Fibroblast of skin of back (primary cell): Measurements from ENCODE around the gene CHST5.
"Not testable (repeated sequence)": the region's sequence is repeated elsewhere in the genome, so short reads cannot be mapped to it uniquely, and the experiment has no call there.

Experiments used
- DNase-seq: peaks from one replicate; pipeline ENCODE4 v3.0.0-alpha.2; 2013

The CHST5 gene

DNA sequence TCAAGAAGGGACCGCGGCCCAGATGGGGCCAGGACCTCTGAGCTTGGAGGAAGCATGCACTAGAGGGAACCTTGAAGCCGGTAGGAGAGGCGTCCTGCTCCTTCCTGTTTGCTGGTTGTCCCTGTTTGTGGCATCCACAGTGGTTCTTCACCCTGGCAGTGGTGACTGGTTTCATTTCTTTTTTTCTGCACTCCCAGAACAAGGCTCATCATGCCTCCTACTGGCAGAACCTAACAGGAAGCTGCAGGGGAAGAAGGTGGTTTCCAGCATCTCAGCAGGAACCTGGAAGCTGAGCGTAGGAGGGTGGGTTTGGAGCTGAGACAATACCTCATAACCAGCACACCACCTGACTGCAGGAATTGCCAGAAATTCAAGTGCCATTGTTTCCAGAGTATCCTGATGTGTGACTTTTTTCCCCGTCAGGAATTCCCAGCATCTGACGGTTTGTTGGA is 14.3 kb upstream of the CHST5 start:
- no peak for DNase-seq

DNA sequence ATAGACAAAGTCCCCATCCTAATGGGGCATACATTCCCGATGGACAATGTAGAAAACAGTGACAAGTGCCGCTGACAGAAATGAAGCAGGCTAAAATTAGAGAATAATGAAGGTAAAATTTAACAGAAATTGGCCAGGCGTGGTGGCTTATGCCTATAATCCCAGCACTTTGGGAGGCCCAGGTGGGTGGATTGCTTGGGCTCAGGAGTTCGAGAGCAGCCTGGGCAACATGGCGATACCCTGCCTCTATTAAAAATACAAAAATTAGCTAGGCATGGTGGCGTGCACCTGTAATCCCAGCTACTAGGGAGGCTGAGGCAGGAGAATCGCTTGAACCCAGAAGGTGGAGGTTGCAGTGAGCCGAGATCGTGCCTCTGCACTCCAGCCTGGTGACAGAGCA is 12.5 kb upstream of the CHST5 start:
- DNase-seq: not testable (repeated sequence)

DNA sequence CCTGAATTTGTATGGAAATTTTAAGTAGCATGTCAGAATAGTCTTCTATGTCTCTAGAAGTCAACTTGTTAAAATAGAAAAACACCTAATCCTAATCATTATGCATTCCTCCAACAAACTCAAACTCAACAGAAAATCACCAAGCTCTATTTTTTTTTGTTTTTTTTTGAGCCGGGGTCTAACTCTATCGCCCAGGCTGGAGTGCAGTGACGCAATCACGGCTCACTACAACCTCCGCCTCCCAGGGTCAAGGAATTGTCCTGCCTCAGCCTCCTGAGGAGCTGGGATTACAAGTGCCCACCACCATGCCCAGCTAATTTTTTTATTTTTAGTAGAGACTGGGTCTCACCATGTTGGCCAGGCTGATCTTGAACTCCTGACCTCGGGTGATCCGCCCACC is 10.4 kb upstream of the CHST5 start:
- no peak for DNase-seq

DNA sequence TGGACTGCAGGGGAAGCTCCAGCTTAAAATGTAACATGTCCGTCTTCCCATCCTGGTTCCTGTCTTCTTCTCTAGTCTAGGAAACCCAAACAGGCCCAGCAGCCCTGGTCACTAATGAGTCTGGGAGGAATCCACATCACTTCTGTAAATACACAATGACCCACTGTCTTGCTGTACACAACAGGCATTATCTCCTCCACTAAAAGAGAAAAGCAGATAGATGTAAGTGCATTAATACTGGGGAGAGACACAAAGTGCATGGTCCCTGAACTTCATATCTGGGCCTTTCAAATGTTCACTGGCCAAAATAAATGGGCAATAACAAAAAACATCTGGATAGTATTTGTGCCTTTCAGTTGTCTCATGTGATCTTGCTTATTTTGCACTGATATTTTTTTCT is 10.0 kb upstream of the CHST5 start:
- DNase-seq: not testable (repeated sequence)

DNA sequence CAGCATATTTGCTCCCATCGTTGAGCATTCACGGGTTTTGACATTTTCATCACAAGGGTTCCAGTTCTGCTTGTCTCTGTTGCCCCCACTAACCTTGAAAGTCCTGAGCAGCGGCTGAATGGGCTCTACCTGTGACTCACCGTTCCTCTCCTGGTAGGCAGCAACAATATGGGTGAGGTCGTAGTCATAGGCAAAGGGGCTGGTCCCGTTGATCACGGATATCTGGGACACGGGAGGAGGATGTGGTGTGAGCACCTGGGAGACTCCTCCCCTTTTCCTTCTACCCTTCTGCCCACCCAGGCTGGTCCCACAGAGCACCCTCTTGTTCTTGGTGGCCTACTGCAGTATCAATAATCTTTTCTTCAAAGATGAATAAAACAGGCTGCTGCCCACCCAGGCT is 6.6 kb upstream of the CHST5 start:
- DNase-seq: not testable (repeated sequence)

DNA sequence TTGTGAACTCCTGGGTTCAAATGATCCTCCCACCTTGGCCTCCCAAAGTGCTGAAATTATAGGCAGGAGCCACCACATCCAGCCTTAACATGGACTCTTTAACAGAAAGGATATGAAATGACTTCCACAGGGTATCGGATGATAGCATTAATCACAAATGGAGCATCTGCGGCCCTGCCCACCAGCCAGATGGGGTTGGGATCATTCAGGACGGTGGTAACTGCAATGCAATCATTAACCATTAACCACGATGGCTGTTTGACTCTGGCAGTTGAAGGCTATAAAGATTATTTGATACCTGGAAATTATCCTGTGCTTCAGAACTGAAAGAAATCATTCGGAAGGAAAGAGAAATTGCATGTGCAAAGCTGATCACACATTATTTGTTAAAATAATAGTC is 5.3 kb upstream of the CHST5 start:
- DNase-seq: no peak

DNA sequence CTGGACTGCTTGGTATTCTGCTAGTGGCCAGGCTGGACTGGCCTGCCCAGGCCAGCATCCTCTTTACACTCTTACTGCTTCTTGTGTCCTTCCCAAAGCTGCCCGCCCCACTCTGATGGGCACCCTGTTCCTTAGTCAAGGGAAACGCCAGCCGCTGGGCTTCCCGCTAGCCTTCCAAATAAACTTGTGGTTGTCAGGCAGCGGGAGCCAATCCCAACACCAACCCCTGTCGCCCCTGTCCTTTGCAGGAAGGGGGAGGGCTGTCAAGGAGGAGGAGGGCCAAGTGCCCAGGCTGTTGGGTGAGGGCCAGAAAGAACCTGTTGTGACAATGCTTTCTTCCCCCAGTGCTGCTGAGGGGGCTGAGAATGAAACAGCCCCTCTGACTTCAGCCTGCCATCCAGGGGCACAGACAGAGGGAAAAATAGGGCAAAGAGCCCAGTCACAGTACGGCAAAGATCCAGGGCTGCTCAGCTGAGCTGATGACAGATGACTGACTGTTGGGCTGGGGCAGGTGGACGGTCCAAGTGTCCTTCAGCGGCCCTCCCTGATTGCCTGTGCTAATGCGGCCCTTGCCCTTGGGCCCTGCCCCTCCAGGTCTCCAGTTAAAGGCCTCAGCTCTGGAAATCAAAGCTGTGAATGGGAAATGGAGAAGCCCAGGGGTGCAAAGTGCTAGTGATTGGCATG is 3.1 kb upstream of the CHST5 start:
- not testable (repeated sequence) for DNase-seq

DNA sequence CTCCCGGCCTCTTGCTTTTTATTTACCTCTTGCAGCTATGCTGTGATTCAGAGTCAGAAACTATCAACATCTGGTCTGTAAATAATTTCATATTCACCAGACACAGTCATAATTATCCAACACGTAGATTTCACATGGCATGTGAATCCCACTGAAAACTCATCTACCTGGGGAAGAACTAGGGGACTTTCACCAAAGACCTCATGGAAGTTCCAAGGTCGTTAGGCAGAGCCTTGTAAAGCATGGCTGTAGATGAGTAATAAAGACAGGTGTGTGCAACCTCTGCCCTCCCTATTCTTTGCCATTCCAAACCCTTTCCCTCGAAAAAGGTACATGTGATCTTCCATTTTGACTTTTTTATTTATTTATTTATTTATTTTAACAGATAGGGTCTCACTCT is 1.9 kb upstream of the CHST5 start:
- DNase-seq: no peak

DNA sequence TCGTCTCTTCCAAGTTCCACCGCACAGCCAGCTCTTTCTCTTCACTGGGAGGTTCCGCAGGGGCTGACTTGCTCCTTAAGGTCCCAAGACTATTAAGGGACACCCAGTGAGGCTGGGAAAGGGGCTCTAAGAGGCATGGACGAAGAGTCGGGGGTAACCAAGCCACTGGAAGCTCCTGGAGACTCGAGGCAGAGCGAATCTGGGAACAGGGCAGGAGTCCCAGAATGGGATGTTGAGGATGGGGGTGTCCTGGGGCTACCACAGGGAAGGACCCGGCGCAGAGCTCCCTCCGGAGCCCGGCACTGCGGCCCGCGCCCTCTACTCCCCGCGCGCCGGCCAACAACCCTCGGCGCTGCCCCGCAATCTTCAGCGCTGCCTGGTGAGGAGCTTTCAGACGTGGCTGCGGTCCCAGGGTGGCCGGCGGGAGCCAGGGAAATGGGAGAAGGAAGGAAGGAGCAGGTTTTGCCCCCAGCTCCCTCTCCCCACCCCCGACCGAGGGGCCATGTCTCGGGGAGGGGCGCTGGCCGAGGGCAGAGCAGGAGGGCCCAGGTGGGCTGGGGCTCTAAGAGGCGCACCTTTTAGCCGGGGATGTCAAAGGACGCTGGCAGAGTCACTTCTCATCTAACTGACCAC is 581 bp downstream of the CHST5 start:
- DNase-seq: no peak

DNA sequence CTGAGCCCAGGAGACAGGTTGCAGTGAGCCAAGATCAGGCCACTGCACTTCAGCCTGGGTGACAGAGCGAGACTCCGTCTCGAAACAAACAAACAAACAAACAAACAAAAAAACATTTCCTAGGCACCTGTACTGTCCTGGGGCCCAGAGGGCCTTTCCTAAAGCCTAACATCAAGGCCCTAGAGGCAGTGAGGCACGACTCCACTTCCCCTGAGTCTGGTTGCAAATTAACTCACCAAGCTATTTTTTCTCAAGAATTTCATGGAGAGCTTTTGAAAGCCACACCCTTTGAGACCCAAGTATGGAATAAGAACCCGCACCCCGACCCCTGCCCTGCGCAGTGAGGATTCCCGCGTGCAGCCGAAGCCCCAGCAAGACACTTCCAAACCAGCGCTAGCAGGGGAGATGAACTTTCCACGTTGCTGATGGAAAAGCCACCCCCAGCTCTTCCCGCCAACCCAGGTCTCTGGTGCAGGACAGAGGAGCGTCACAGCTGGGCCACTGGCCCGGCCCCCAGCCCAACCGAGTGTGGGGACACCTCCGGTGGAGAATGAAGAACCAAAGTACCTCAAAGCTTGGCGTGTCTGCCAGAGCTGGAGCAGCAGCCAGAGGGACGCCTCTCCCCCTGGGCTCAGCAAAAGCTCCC is 1.2 kb downstream of the CHST5 start:
- DNase-seq: no peak

DNA sequence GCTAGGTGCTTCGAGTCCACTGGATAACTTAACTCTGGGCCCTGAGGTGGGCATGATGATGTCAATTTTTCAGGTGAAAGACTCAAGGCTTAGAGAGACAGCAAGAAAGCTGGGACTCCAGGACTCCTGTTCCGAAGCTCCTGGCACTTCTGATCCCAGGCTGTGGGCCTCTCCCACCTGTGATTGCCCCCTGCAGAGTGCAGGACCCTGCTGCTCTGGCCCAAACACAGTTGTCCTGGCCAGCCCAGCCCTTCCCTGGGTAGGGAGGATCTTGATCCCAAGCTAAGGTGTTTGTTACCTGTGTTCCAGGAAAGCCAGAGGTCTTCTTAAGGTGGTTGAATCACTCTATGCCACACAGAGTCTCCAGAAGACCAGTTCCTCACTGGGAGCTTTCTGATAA is 3.1 kb downstream of the CHST5 start:
- no peak for DNase-seq

DNA sequence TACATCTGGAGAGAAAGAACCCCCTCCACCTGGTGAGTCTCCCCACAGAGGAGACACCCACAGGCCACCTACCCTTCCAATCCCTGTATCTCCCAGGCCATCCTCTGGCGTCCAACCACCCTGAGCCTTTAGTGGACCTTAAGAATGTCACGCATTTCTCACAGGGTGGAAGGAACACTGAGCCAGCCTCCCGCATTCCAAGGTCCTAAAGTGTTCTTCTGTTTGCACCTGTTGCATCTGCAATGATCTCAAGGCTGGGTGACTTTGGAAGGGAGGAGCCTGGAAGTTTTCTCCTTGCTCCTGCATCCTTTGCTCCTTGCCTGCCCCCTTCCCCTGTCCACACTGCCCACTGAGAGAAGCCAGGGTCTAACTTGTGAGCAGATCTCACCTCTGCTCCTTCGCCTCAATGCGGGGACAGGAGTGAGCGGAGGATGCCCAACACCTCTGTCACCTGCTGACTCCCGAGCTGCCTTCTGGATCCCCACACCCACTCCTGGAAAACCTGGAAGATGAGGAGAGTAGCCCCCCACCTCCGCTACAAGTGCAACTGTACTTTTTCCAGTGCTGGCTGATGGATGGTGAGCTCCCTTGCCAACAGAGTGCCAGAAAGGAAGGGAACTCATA is 3.7 kb downstream of the CHST5 start:
- DNase-seq: no peak

DNA sequence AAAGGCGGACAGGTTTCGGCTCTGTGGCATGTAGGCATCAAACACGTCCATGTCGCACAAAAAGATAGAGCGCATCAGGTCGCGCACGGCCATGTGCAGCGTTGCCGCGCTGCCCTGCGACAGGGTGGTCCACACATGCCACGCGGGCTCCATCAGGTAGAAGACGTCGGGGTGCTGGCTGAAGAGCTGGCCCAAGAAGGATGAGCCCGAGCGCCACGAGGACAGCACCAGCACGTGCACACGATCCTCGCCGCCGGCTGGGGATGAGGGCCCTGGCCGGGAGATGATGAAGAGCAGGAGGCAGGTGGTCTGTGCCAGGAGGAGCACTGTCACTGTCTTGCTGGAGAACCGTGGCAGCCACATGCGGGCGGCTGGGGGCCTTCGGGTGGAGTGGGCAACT is 5.9 kb downstream of the CHST5 start:
- DNase-seq: no peak

DNA sequence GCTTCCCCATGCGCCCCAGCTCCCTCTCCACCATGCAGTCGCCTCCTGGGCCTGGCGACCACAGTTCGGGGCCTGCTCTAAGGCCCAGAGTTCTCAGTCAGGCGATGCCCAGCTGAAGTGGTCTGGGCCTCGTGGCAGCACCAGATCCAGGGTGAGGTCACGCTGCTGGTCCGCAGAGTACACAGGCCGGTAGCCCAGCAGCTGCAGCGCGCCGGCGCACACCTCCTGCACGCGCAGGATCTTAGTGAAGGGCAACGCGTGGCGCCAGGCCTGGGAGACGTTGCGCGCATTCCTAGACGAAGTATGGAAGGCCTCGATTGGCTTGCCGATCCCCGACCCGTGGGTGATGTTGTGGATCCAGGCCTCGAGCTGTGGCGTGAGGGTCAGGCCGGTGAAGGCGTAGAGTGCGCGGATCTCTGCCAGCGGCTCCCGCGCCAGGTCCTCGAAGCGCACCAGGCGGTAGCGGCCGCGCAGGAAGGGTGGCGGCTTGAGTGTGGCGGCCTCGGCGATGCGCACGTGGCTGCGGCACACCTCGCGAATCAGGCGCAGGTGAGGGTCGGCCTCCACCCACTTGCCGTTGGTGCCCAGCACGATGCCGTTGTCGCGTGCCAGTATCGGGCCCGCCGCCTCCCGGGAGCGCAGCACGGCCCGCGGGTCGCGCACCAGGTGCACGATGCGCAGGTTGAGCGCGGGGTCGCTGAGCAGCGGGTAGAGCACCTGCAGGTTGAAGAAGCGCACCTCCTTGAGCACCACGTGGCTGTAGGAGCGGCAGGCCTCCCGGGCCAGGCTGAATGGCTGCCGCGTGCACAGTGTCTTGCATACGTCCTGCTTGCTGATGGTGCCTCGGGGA is 6.6 kb downstream of the CHST5 start:
- no peak for DNase-seq

DNA sequence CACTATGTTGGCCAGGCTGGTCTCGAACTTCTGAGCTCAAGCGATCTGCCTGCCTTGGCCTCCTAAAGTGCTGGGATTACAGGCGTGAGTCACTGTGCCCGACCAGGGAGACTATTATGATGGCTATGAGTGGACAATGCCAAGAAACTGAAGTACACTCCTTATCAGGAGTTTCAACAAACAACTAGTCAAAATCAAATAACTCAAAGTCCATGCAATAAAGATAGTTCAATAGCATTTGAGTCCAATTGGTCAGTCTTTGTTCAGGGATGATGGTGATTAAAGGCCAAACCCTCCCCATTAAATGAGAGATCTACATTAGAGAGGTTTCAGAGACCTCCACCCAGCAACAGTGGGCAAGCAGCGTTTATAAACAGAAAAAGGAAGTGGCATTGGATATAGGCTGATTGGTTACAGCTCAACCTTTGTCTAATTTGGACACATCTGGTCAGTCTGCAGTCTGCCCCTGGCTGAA is 8.0 kb downstream of the CHST5 start:
- no peak for DNase-seq

DNA sequence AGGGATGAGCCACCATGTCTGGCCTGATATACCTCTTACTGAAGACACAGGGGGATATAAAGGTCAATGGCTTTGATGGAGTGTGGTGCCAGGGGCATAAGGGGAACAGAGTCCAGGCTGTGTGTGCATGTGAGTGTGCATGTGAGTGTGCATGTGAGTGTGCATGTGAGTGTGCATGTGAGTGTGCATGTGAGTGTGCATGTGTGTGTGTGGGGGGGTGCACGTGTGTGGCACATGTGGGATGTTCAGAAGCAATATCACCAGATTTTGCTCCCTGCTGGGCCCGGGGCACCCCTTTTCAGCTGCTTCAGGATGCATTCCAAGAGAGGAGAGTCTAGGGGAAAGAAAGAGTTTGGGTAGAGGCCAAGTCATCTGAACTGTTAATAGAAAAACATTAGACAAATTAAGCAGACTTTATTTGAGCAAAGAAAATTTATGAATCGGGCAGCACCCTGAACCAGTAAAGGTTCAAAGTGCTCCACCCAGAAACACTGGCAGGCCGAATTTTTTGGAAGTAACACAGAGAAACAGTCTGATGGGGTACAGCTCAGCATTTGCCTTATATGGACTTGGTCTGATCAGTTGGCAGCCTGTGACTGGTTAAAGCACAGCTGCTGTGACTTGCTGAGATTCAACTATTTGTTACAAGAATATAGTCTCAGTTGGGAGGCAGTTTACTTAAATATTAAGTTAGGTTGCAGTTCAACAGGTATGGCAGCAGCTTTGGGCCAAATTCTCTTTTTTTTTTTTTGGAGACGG is 9.7 kb downstream of the CHST5 start:
- no peak for DNase-seq

DNA sequence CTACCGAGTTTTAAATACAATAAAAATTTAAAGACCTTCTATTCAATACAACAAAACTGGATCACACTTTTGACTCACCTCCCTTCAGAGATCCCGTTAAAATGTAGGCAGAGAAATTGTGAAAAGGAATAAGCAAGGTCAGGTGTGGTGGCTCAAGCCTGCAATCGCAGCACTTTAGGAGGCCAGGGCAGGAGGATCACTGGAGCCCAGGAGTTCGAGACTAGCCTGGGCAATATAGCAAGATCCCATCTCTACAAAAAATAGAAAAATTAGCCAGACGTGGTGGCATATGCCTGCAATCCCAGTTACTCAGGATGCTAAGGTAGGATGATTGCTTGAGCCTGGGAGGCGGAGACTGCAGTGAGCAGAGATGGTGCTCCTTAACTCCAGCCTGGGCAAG is 16.7 kb downstream of the CHST5 start:
- DNase-seq: no peak

DNA sequence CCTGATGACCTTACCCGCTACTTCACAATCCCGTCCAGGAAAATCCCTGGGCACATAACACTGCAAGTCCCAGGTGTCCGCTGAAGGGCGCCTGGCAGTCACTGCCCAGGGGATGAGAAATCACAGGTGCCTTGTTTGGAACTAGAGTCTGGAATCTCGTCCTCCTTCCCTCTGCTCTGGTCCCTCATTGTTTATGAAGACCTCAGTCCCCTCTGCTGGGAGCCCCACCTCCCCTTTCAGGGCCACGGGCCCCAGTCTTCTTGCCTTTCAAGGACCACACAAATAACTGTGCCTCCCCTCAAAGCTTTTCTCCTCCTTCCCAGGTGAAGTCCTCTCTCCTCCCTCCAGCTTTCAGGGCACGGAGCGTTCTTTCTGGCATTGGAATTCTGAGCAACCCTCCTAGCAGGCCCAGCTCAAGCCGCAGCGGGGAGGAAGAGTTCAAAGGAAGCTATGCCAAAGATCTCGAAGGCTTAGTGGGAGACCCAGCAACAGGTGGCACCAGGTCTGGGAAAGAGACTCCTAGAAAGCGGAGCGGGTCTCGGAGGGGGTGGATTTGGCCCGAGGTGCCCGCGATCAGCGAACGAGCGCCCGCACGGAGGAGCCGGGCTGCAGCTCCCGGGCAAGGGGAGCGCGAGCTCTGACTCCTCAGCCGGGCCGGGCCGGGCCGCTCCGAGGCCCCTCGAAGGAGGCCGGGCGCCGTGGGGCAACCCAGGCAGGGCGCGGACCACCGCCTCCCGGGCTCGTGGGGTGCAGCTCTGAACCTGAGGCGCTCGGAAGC is 19.5 kb downstream of the CHST5 start:
- DNase-seq: not testable (repeated sequence)

DNA sequence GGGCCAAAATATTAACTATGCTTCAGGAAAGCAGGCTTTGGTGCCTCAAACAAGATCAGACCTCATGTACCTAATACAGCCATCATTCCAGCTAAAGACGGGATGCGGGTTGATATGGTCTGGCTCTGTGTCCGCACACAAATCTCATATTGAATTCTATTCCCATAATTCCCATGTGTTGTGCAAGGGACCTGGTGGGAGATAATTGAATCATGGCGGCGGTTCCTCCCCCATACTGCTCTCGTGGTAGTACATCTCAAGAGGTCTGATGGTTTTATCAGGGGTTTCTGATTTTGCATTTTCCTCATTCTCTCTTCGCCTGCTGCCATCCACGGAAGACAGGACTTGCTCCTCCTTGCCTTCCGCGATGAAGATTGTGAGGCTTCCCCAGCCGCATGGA is 21.6 kb downstream of the CHST5 start:
- DNase-seq: no peak

DNA sequence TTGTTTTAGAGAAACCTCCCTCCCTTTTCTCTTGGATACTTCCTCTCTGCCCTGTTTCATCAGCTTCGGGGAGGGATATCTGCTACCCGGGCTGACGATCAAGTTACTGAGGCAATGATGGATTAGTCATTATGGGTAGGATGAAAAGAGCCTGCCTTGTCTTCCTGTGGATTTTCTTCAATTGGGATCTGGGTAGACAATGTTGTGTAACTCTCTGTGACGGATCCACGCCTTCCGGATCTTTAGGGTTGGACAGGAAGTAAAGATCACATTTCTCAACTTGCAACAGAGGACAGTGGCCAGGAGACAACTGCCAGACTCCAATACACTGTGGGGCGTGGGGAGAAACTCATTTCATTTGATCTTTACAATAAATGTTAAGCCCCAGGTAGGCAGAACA is 29.3 kb downstream of the CHST5 start:
- peak; percentile 45 for DNase-seq

DNA sequence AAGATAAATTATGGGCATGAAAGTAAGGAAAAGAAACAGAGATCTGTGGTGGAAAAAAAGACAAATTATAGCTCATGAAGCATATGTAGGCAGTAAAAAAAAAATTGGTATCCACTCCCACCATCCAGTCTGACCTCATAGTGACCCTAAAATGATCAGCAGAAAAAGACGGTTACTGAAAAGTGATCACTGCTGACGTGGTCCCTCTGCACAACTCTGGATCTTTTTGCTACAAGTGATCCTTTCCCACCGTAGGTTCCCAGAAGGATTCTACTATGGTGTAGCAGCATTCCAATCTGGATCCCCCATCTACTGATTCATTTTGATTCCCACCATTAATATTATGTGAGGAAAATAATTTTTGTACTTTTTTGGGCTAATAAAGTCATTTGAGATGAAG is 29.8 kb downstream of the CHST5 start:
- no peak for DNase-seq
